SK-N-DZ (cell line): Measurements from ENCODE around the gene TACC3.

Source experiments
- DNase-seq: peaks from one replicate; pipeline ENCODE4 v3.0.0-alpha.2; 2015; ENCODE audit warnings: low spot score

TACC3 gene

DNA sequence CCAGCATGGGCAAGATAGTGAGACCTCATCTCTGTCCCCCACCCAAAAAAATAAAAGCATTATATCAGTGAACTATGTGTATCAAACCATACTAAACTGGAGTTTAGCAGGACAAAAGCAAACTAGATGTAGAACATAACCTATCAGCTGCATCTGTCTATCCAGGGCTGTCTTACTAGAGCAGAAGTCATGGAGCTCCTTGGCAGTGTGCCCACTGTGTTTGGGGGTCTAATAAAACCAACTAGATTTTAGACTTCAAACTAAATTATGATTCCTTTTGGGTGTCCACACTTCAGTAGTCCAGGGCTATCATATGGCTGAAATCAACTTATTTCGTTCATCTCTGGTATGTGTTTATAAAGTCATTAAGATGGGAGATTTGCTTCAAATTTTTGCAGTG lies 17.5 kb upstream of the TACC3 start:
- no peak for DNase-seq

DNA sequence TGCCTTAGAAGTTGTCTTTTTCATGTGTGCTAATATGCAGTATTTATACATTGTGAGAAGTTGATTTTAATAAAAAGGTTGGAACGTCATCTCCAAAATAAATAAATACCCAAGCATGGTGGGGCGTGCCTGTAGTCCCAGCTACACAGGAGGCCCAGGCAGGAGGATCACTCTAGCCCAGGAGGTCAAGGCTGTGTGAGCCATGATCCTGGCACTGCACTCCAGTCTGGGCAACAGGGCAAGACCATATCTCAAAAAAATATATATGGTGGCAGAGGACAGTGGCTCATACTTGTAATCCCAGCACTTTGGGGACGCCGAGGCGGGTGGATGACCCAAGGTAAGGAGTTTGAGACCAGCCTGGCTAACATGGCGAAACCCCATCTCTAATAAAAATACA lies 15.6 kb upstream of the TACC3 start:
- no peak for DNase-seq

GRCh38 chr4:1706358-1706757 lies 15.0 kb upstream of the TACC3 start:
- no peak for DNase-seq

GRCh38 chr4:1708581-1708980 lies 12.7 kb upstream of the TACC3 start:
- no peak for DNase-seq

- DNase-seq, result no peak
Measured at GRCh38 chr4:1711055-1711570, 10.2 kb upstream of the TACC3 start.

- no peak for DNase-seq
Measured at GRCh38 chr4:1711571-1712215, 9.6 kb upstream of the TACC3 start.

DNA sequence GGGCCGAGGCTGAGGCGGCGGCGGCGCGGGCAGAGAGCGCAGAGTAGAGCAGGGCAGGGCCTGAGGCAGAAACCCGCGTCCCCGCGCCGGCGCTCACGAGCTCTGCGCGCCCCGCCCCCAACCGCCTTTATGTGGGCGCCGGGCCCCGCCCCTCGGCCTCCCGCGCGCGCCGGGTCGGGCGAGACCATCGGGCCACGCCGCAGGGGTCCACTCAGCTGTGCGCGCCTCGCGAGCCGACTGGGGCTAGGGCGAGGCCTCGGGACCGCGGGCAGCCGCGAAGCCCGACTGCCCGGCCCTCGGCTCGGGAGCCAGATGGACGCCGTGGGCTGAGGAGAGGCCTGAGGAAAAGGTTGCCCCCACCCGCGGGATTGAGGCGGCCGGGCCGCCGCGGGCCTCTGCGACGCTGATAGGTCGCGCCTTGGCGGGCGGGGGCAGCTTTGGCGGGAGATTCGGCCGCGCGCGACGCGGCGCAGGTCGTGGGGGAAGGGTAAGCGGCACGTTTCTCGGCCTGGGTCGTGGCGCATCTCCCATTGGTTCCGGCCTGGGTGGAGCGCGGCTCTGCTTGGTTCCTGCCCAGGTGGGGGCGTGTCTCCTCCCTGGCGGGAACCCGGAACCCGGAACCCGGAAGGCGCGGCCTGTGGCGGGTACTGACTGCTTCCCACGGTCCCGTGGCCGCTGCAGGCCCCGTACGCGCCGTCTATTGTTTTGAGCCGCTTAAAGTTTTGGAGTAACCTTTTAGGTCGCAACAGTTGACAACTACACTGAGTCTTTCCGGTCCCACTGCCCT lies 8.9 kb upstream of the TACC3 start, which contains the start of gene SLBP:
SLBP (minus strand) TSS at position 104 of the 787 bp plus-strand sequence. CDS start 131 bp downstream, outside the sequence.
- peak; percentile 94 for DNase-seq

GRCh38 chr4:1713003-1713851 lies 8.1 kb upstream of the TACC3 start:
- DNase-seq, result no peak

DNA sequence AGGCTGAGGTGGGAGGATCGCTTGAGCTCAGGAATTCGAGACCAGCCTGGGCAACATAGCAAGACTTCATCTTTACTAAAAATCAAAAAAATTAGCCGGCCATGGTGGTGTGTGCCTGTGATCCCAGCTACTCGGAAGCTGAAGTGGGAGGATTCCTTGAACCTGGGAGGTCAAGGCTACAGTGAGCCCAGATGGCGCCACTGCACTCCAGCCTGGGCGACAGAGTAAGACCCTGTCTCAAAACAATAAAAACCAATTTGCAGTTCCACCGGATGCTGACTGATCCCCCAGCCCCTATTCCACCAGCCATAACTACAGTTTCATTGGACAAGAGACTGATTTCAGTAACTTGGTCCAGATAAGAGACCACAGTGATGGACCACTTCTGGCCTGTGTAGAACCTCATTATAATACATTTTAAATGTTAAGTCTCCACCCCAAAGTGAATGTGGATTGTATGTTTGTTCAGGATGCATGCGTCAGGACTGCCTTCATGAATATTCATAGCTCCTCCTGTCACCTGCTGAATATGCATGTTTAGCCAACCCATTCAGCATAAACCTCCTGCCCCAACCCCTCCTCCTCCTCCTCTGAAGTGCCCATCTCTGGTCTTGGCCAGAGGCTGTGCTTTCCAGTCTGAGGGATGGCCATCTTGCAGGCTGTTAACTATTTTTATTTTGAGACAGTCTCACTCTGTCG lies 6.9 kb upstream of the TACC3 start:
- DNase-seq, result no peak

- no peak for DNase-seq
Measured at GRCh38 chr4:1715002-1715758, 6.1 kb upstream of the TACC3 start.

DNA sequence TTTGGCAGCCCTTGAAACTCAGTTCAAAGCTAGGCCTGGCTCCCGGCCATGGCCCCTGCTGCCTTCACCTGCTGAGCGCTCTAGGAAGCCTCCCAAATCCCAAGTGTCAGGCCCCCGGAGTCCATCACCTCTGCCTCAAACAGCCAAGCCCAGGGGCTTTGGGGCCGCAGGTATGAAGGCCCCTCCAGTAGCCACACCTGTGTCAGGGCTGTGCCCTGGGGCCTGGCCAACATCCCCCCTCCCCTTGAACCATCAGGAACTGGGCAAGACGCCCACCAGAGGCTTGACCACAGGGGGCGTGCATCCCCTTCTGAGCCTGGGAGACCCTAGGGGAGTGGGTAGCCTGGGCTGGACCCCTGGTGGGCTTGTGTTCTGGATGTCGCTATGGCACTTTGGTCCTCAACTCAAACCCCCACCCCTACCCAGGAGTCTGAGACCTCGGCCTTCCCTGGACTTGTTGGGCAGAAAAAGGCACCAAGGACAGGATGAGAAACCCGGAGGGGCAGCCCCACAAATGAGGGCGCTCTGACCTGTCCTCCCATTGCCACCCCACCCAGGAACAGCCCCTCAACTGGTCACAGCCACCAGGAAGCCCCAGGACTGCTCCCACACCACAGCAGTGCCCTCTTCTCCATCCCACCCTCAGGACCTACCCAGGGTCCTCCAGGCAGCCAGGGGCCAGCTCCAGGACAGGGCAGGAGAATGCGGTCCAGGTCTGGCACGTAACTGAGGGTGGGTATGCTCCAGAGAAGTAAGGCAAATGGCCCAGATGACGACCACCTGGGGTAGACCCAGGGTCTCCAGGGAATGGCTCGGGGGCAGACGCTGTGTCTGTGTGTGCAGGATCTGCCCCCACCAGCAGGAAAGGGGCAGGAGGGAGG lies 5.0 kb upstream of the TACC3 start:
- DNase-seq, result no peak

- no peak for DNase-seq
Measured at GRCh38 chr4:1717129-1718094, 3.9 kb upstream of the TACC3 start.

DNA sequence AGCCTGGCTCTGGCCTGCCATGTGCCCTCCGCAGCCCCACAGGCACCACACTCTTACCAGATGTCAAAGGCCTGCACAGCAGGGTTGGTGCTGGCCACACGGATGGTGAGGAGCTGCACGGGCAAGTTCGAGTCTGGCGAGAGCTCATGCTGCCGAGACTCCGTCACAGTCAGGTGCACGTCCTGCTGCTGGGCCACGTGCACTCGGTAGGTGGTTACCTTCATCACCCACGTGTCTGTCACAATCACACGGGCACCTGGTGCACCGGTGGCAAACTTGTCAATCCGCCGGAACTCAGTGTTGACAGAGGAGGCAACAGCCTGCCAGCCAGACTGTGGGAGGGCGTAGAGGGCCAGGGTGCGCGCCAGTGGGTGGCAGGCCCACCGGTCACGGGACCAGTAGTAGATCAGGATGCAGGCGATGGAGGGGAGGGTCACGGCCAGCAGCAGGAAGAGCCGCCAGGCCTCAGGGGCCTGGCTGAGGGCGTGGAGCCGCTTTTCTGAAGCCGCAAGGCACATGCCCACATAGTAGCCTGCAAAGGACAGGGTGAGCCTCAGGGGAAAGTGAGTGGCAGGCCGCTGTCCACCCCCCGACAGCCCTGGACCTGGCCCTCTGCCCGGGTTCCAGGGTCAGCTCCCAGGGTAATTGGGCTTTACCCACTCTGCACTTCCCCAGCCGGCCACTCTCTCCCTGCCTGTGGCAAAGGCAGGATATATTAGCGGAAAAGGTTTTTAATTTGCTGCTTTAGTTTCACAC lies 3.0 kb upstream of the TACC3 start:
- no peak for DNase-seq

DNA sequence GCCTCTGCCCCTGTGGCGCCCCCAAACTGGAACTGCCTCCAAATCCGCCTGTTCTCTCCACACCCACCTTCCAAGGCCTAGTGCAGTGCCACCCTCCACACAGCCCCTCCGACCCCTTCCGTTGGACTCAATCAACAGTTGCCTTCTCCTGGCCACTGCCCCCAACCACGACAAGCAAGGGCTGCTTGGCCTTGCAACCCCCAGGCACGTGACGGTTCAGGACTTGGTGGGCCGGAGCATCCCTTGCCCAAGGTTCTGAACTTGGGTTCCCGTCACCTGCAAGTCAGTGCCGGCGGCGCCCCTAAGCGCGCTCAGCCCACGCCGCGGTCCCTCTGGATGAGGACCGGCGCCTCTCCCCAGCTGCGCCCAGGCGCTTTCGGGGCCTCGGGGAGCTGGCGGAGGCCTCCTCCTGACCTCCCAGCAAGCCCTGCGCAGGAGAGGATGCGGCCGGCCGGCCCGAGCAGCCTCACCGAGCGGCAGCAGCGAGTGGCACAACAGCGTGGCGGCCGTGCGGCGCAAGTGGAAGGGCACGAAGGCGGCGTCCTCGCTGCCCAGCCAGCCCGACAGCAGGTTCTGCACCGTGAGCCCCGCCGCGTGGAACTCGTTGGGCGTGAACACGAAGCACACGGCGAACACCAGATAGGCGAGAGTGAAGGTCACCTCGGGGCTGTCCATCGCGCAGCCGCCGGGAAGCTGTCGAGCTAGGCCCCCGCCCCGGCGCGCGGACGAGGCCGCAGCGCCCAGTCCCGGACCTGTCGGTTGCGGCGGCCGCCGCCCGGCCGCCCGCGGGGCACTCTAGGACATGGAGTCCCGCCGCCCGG lies 948 bp upstream of the TACC3 start:
- no peak for DNase-seq

- no peak for DNase-seq
Measured at GRCh38 chr4:1721666-1722550, 587 bp downstream of the TACC3 start.
